Breast epithelium (tissue), 4 donors: ENCODE data around the gene TBCK. TPM values are rescaled to one million over a fixed set of nuclear protein-coding genes. Genes with fewer than 3 reads are reported as not detected.

Source experiments
- DNase-seq, 2 donors: peaks; one replicate each; pipeline ENCODE4 v3.0.0-alpha.2; 2019; ENCODE audit warnings: low spot score in 2 of 2
- H3K27ac ChIP-seq, 2 donors: fragments of 200-600 bp; sonication (generic) in 1 of 2; one replicate each; pipeline ENCODE4 v1.5.1; 2016 to 2019; ENCODE audit warnings: mild to moderate bottlenecking in 1 of 2
- H3K27me3 ChIP-seq, 2 donors: fragments of 200-600 bp; sonication (generic) in 1 of 2; one replicate each; pipeline versions ENCODE4 v1.5.1 to v1.6.0; 2017 to 2019; ENCODE audit warnings: control low read depth in 1 of 2, mild to moderate bottlenecking in 1 of 2
- H3K36me3 ChIP-seq: fragments of 200-600 bp; one replicate; pipeline ENCODE4 v1.5.1; 2019
- H3K4me1 ChIP-seq, 2 donors: fragments of 200-600 bp; sonication (generic); one replicate each; pipeline ENCODE4 v1.5.1; 2016 to 2019; ENCODE audit warnings: control low read depth in 1 of 2
- H3K4me3 ChIP-seq, 3 donors: fragments of 200-600 bp; sonication (generic); 1 replicate in 2 of 3; 2 replicates in 1 of 3; pipeline ENCODE4 v1.5.1; 2016 to 2019; ENCODE audit warnings: mild to moderate bottlenecking in 3 of 3, moderate library complexity in 2 of 3
- H3K9me3 ChIP-seq, 2 donors: fragments of 200-600 bp; sonication (generic) in 1 of 2; one replicate each; pipeline ENCODE4 v1.5.1; 2016 to 2019; ENCODE audit warnings: control low read depth in 1 of 2
- CTCF ChIP-seq, 3 donors: fragments of 450-650 bp; IDR thresholded peaks; one replicate each; pipeline ENCODE4 v1.5.1; 2016 to 2017; ENCODE audit warnings: antibody characterized with exemption in 3 of 3, mild to moderate bottlenecking in 3 of 3, moderate library complexity in 3 of 3
- POLR2A ChIP-seq: fragments of 450-650 bp; IDR thresholded peaks from one replicate; pipeline ENCODE4 v1.6.1; 2016; ENCODE audit warnings: antibody characterized with exemption, mild to moderate bottlenecking, moderate library complexity
- POLR2AphosphoS5 ChIP-seq, 3 donors: sonication (generic); formaldehyde crosslinking; IDR thresholded peaks; one replicate each; pipeline ENCODE4 v1.6.1; 2017; ENCODE audit warnings: antibody characterized with exemption in 3 of 3
- intact Hi-C: fragments of 100-400 bp; cut with DNase I; formaldehyde crosslinking; loops from one replicate; pipeline ENCODE4 v1.15.1; 2023; ENCODE audit warnings: low total_unique reads
- total RNA-seq, 3 donors: library from RNA; depleted of rRNA; stranded (reverse); fragments of >200 nt; gene quantifications; one replicate each; pipeline ENCODE4 v1.1.0, GENCODE V29; 2016

TBCK gene
- total RNA-seq, 3 donors from 2014 or later = 46.9 to 82.3 (median 57.0) TPM

GRCh38 chr4:106306561-106306960 is 9.4 kb downstream of the TBCK start:
- Histone ChIP-seq H3K27me3 (no peaks in the 10 kb centered on the region), H3K4me3 (no peak overlapping the region), H3K4me1 (no peaks in the 10 kb centered on the region), H3K9me3 (no peaks in the 10 kb centered on the region), H3K36me3 (peaks cover 6% of the 10 kb centered on the region), H3K27ac (no peak overlapping the region)
- DNase-seq = no peak
- intact Hi-C loops = no loop called here
- TF ChIP-seq POLR2AphosphoS5 (IDR thresholded peaks at IDR 0.05) (no peak), CTCF (IDR thresholded peaks at IDR 0.05) (no peak), POLR2A (no peak)

GRCh38 chr4:106305435-106306055 is 10.5 kb downstream of the TBCK start:
- TF ChIP-seq CTCF (IDR thresholded peaks at IDR 0.05) = no peak
- TF ChIP-seq POLR2A = no peak
- TF ChIP-seq POLR2AphosphoS5 (IDR thresholded peaks at IDR 0.05) = no peak
- no peak overlapping the region for H3K4me3 ChIP-seq
- H3K27me3 ChIP-seq = no peaks in the 10 kb centered on the region
- no peaks in the 10 kb centered on the region for H3K4me1 ChIP-seq
- H3K9me3 ChIP-seq = no peaks in the 10 kb centered on the region
- DNase-seq = no peak
- no peak overlapping the region for H3K27ac ChIP-seq
- H3K36me3 ChIP-seq = peaks cover 6% of the 10 kb centered on the region
- intact Hi-C loops = no loop called here

- H3K9me3 ChIP-seq = no peaks in the 10 kb centered on the region
- DNase-seq = no peak
- H3K27me3 ChIP-seq = no peaks in the 10 kb centered on the region
- H3K36me3 ChIP-seq = peaks cover 6% of the 10 kb centered on the region
- no peak overlapping the region for H3K27ac ChIP-seq
- intact Hi-C loops = no loop called here
- TF ChIP-seq CTCF (IDR thresholded peaks at IDR 0.05) (no peak), POLR2A (no peak), POLR2AphosphoS5 (IDR thresholded peaks at IDR 0.05) (no peak)
- H3K4me1 ChIP-seq = no peaks in the 10 kb centered on the region
- no peak overlapping the region for H3K4me3 ChIP-seq
Observed at GRCh38 chr4:106304632-106305031, 11.4 kb downstream of the TBCK start.

GRCh38 chr4:106303548-106304281 is 12.3 kb downstream of the TBCK start:
- Histone ChIP-seq H3K4me1 (no peaks in the 10 kb centered on the region), H3K27me3 (no peaks in the 10 kb centered on the region), H3K27ac (no peak overlapping the region), H3K4me3 (no peak overlapping the region), H3K36me3 (peaks cover 6% of the 10 kb centered on the region), H3K9me3 (no peaks in the 10 kb centered on the region)
- no peak for TF ChIP-seq POLR2A
- TF ChIP-seq CTCF (IDR thresholded peaks at IDR 0.05) = no peak
- no peak for DNase-seq
- intact Hi-C loops = no loop called here

GRCh38 chr4:106302062-106302438 is 14.0 kb downstream of the TBCK start:
- Histone ChIP-seq H3K4me1 (no peaks in the 10 kb centered on the region), H3K27me3 (no peaks in the 10 kb centered on the region), H3K36me3 (peaks cover under 1% of the 10 kb centered on the region), H3K27ac (no peak overlapping the region), H3K9me3 (no peaks in the 10 kb centered on the region), H3K4me3 (no peak overlapping the region)
- intact Hi-C loops = no loop called here
- TF ChIP-seq POLR2AphosphoS5 (IDR thresholded peaks at IDR 0.05) (no peak), POLR2A (no peak), CTCF (IDR thresholded peaks at IDR 0.05) (no peak)
- DNase-seq = no peak
